ENCODE measurements around the gene BCL2L11. TPM values are rescaled to one million over a fixed set of nuclear protein-coding genes. Genes with fewer than 3 reads are reported as not detected.

BCL2L11 gene
- total RNA-seq, 1 donor from 2014 or later = 8.4 TPM

- no peaks in the 10 kb centered on the region for H3K36me3 ChIP-seq
- H3K4me3 ChIP-seq = no peak overlapping the region
- no peak for TF ChIP-seq CTCF (IDR thresholded peaks at IDR 0.05; ENCODE audit: borderline replicate concordance)
- no peak overlapping the region for H3K27ac ChIP-seq (replicated peaks)
- no peaks in the 10 kb centered on the region for H3K9me3 ChIP-seq (replicated peaks)
- intact Hi-C loops (cut with micrococcal nuclease) = no loop called here
- DNase-seq = no peak
- H3K27me3 ChIP-seq (ENCODE audit: low read depth) = peaks cover 9% of the 10 kb centered on the region
- H3K4me1 ChIP-seq = no peaks in the 10 kb centered on the region
Measured at GRCh38 chr2:111094691-111095090, 26.0 kb upstream of the BCL2L11 start.

GRCh38 chr2:111095434-111095833 lies 25.3 kb upstream of the BCL2L11 start:
- no peaks in the 10 kb centered on the region for H3K36me3 ChIP-seq
- H3K27ac ChIP-seq (replicated peaks) = no peak overlapping the region
- H3K4me3 ChIP-seq = no peak overlapping the region
- H3K4me1 ChIP-seq = no peaks in the 10 kb centered on the region
- H3K27me3 ChIP-seq (ENCODE audit: low read depth) = peaks cover 7% of the 10 kb centered on the region
- H3K9me3 ChIP-seq (replicated peaks) = no peaks in the 10 kb centered on the region
- no peak for TF ChIP-seq CTCF (IDR thresholded peaks at IDR 0.05; ENCODE audit: borderline replicate concordance)
- intact Hi-C loops (cut with micrococcal nuclease) = no loop called here
- DNase-seq = no peak

GRCh38 chr2:111099402-111099801 lies 21.3 kb upstream of the BCL2L11 start:
- H3K27me3 ChIP-seq (ENCODE audit: low read depth) = no peaks in the 10 kb centered on the region
- no peaks in the 10 kb centered on the region for H3K36me3 ChIP-seq
- TF ChIP-seq CTCF (IDR thresholded peaks at IDR 0.05; ENCODE audit: borderline replicate concordance) = no peak
- no peak for DNase-seq
- H3K27ac ChIP-seq (replicated peaks) = no peak overlapping the region
- intact Hi-C loops (cut with micrococcal nuclease) = no loop called here
- no peaks in the 10 kb centered on the region for H3K4me1 ChIP-seq
- H3K9me3 ChIP-seq (replicated peaks) = no peaks in the 10 kb centered on the region
- H3K4me3 ChIP-seq = no peak overlapping the region

GRCh38 chr2:111100087-111100764 lies 20.5 kb upstream of the BCL2L11 start:
- Histone ChIP-seq H3K36me3 (no peaks in the 10 kb centered on the region), H3K4me1 (no peaks in the 10 kb centered on the region), H3K4me3 (no peak overlapping the region), H3K9me3 (replicated peaks) (no peaks in the 10 kb centered on the region), H3K27me3 (ENCODE audit: low read depth) (no peaks in the 10 kb centered on the region), H3K27ac (replicated peaks) (no peak overlapping the region)
- DNase-seq = no peak
- intact Hi-C loops (cut with micrococcal nuclease) = no loop called here
- TF ChIP-seq CTCF (IDR thresholded peaks at IDR 0.05; ENCODE audit: borderline replicate concordance) = no peak

- Histone ChIP-seq H3K9me3 (replicated peaks) (no peaks in the 10 kb centered on the region), H3K36me3 (no peaks in the 10 kb centered on the region), H3K27me3 (ENCODE audit: low read depth) (no peaks in the 10 kb centered on the region), H3K4me3 (no peak overlapping the region), H3K27ac (replicated peaks) (no peak overlapping the region), H3K4me1 (no peaks in the 10 kb centered on the region)
- TF ChIP-seq CTCF (IDR thresholded peaks at IDR 0.05; ENCODE audit: borderline replicate concordance) = no peak
- DNase-seq = no peak
- intact Hi-C loops (cut with micrococcal nuclease) = no loop called here
Measured at GRCh38 chr2:111100765-111101162, 19.9 kb upstream of the BCL2L11 start.

Data from left ventricle myocardium inferior (tissue), 1 donor.